Activated T-helper 1 cell treated with anti-CD3 and anti-CD28 coated beads, Interleukin-12 subunit alpha, Interleukin-12 subunit beta, Interleukin-2, Interleukin-4 antibody, amounts not matched to agents 30 ng/mL and 10 ng/mL and 1 ng/mL, durations not matched to agents 14 hours and 24 hours and 36 hours (primary cell): ENCODE results near the gene PDE4D. TPM values are rescaled to one million over a fixed set of nuclear protein-coding genes. Genes with fewer than 3 reads are reported as not detected.
"Not testable (repeated sequence)": the region's sequence is repeated elsewhere in the genome, so short reads cannot be mapped to it uniquely, and the experiment has no call there.

ENCODE experiments used
- DNase-seq: peaks from one replicate; pipeline ENCODE4 v3.0.0; 2021; ENCODE audit warnings: low spot score
- H3K27ac Mint-ChIP-seq: one replicate; pipeline ENCODE4 v1.8.0; 2021; ENCODE audit warnings: mild to moderate bottlenecking, mixed read lengths
- H3K27me3 Mint-ChIP-seq: one replicate; pipeline ENCODE4 v1.8.0; 2022; ENCODE audit warnings: mild to moderate bottlenecking, moderate library complexity, mixed read lengths; ENCODE audit not compliant: insufficient read depth
- H3K36me3 Mint-ChIP-seq: one replicate; pipeline ENCODE4 v1.8.0; 2021; ENCODE audit warnings: low read depth, mixed read lengths
- H3K4me1 Mint-ChIP-seq: one replicate; pipeline ENCODE4 v1.8.0; 2021; ENCODE audit warnings: low read depth, mixed read lengths
- H3K4me3 Mint-ChIP-seq: one replicate; pipeline ENCODE4 v1.8.0; 2021; ENCODE audit warnings: mild to moderate bottlenecking, moderate library complexity, mixed read lengths
- H3K9me3 Mint-ChIP-seq: one replicate; pipeline ENCODE4 v1.8.0; 2021; ENCODE audit warnings: mixed read lengths
- intact Hi-C: fragments of 100-400 bp; cut with micrococcal nuclease; formaldehyde crosslinking; loops from one replicate; pipeline ENCODE4 v1.15.1; 2024
- total RNA-seq: library from RNA; stranded (reverse); gene quantifications from 2 replicates; pipeline ENCODE4 v1.2.3, GENCODE V29; 2022

Gene PDE4D
- total RNA-seq, 1 donor from 2014 or later, result 50.6 TPM

DNA sequence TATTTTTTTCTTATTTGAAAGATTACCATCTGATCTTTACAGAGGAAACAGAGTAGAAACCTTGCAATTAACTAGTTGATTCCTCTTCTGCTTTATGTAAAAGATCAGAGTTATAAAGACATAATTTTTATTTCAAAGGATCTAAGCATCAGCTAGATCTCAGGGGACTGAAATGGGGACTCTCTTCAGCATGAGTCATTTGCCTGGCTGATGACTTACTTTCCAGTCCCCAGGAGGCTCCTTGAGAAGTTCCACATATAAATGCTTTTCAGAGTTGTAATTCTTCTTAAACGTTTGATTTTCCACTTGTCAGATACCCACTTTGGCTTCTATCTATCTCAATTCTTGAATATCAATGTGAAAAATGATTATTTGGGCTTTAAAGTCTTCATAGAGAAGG, 921.2 kb downstream of the PDE4D start:
- H3K4me1 Mint-ChIP-seq, result peaks cover 10% of the 10 kb centered on the region
- peaks cover under 1% of the 10 kb centered on the region for H3K27me3 Mint-ChIP-seq
- H3K27ac Mint-ChIP-seq, result no peak overlapping the region
- no peaks in the 10 kb centered on the region for H3K9me3 Mint-ChIP-seq
- peaks cover 39% of the 10 kb centered on the region for H3K36me3 Mint-ChIP-seq
- no peak for DNase-seq
- intact Hi-C loops, result no loop called here
- no peak overlapping the region for H3K4me3 Mint-ChIP-seq

GRCh38 chr5:58970766-58971165, 922.8 kb downstream of the PDE4D start:
- H3K27me3 Mint-ChIP-seq, result peaks cover 2% of the 10 kb centered on the region
- intact Hi-C loops, result no loop called here
- no peak overlapping the region for H3K27ac Mint-ChIP-seq
- H3K4me3 Mint-ChIP-seq, result no peak overlapping the region
- H3K4me1 Mint-ChIP-seq, result peaks cover 20% of the 10 kb centered on the region
- no peaks in the 10 kb centered on the region for H3K9me3 Mint-ChIP-seq
- peaks cover 25% of the 10 kb centered on the region for H3K36me3 Mint-ChIP-seq
- DNase-seq, result no peak

- intact Hi-C loops, result no loop called here
- H3K4me1 Mint-ChIP-seq, result peaks cover 20% of the 10 kb centered on the region
- H3K36me3 Mint-ChIP-seq, result peaks cover 19% of the 10 kb centered on the region
- no peak for DNase-seq
- no peak overlapping the region for H3K27ac Mint-ChIP-seq
- no peaks in the 10 kb centered on the region for H3K9me3 Mint-ChIP-seq
- H3K4me3 Mint-ChIP-seq, result no peak overlapping the region
- H3K27me3 Mint-ChIP-seq, result peaks cover 2% of the 10 kb centered on the region
These were observed 923.7 kb downstream of the PDE4D start for GRCh38 chr5:58969795-58970194.

- Mint-ChIP-seq H3K27me3 (peaks cover 2% of the 10 kb centered on the region), H3K4me3 (no peak overlapping the region), H3K36me3 (peaks cover 15% of the 10 kb centered on the region), H3K27ac (no peak overlapping the region), H3K4me1 (peaks cover 20% of the 10 kb centered on the region), H3K9me3 (no peaks in the 10 kb centered on the region)
- intact Hi-C loops, result no loop called here
- no peak for DNase-seq
These were observed 924.3 kb downstream of the PDE4D start for GRCh38 chr5:58969253-58969652.

DNA sequence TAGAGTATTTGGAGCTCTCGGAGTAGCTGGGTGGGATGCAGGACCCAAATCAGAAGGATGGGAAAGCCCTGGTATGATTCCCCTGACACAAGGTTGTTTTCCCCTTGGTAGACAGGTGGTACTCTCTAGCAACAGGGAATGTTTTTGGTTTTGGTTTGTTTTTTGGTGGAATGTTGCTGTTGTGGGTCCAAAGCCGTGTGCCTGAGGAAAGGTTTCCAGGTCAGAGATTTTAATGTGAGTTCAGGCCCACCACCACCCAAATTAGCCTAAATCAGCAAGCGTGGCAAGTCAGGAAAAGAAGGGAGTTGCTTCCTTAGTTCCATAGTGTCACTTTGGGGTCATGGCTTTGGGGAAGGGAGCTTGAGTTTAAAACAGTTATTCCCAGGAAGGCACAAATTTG, 925.2 kb downstream of the PDE4D start:
- Mint-ChIP-seq H3K27me3 (peaks cover 2% of the 10 kb centered on the region), H3K4me1 (peaks cover 20% of the 10 kb centered on the region), H3K27ac (no peak overlapping the region), H3K4me3 (no peak overlapping the region), H3K9me3 (no peaks in the 10 kb centered on the region), H3K36me3 (peaks cover 7% of the 10 kb centered on the region)
- DNase-seq, result no peak
- intact Hi-C loops, result no loop called here

GRCh38 chr5:58967597-58968281, 925.8 kb downstream of the PDE4D start:
- Mint-ChIP-seq H3K4me3 (no peak overlapping the region), H3K27me3 (peaks cover 2% of the 10 kb centered on the region), H3K4me1 (peaks cover 20% of the 10 kb centered on the region), H3K9me3 (no peaks in the 10 kb centered on the region), H3K36me3 (peaks cover 1% of the 10 kb centered on the region), H3K27ac (peak overlapping the region; percentile 4)
- intact Hi-C loops, result no loop called here
- DNase-seq, result no peak

DNA sequence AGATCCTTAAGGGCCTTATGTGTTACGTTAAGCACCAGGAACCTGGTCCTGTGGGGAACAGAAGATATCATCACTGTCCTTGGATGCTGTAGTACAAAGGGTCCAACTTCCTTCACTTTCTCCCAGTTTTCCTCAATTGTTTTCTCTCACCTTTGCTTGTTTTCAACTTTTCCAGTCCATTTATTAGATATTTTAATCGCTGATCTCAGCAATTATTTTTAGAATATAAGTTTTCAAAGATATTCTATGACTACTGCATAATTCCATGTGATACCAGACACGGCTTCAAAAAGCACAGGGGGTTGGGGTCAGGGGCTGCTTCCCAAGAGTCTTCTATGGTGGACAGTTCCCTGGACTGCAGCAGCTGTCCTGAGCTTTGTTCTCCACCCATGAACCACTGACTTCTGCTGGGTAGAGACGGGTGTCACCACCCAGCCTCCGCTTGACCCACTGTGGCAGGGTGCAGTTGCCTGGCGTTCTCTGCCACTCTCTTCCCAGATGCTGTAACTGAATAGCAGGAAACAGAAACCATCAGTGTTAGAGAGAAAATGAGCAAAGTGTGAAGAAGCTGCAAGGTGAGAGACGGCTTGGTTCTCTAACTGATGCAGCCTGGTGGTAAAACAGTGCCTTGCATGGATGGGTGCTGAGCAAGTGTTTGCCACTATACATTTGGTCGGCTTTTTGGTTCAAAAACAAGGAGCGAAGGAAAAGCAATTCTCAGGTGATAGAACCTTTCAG, 927.7 kb downstream of the PDE4D start:
- no peak overlapping the region for H3K27ac Mint-ChIP-seq
- no peak for DNase-seq
- intact Hi-C loops, result loop anchor here (1.0 kb wide), 1 partner anchor 79 kb away; no protein-coding TSS in a partner anchor

GRCh38 chr5:58963821-58964220, 929.7 kb downstream of the PDE4D start:
- Mint-ChIP-seq H3K27me3 (peaks cover 2% of the 10 kb centered on the region), H3K27ac (no peak overlapping the region), H3K4me1 (peaks cover 20% of the 10 kb centered on the region), H3K36me3 (no peaks in the 10 kb centered on the region), H3K9me3 (no peaks in the 10 kb centered on the region), H3K4me3 (no peak overlapping the region)
- intact Hi-C loops, result no loop called here
- no peak for DNase-seq

More for the DNA sequence above, 927.7 kb downstream of the PDE4D start:
- H3K9me3 Mint-ChIP-seq, result no peaks in the 10 kb centered on the region
- H3K4me3 Mint-ChIP-seq, result no peak overlapping the region
- H3K4me1 Mint-ChIP-seq, result peaks cover 20% of the 10 kb centered on the region
- peaks cover 2% of the 10 kb centered on the region for H3K27me3 Mint-ChIP-seq
- H3K36me3 Mint-ChIP-seq, result peaks cover 1% of the 10 kb centered on the region

- peaks cover 19% of the 10 kb centered on the region for H3K4me1 Mint-ChIP-seq
- H3K9me3 Mint-ChIP-seq, result no peaks in the 10 kb centered on the region
- H3K36me3 Mint-ChIP-seq, result no peaks in the 10 kb centered on the region
- DNase-seq, result no peak
- intact Hi-C loops, result no loop called here
- H3K27ac Mint-ChIP-seq, result no peak overlapping the region
- no peak overlapping the region for H3K4me3 Mint-ChIP-seq
- H3K27me3 Mint-ChIP-seq, result peaks cover 2% of the 10 kb centered on the region
These were observed 930.2 kb downstream of the PDE4D start for GRCh38 chr5:58963361-58963760.

DNA sequence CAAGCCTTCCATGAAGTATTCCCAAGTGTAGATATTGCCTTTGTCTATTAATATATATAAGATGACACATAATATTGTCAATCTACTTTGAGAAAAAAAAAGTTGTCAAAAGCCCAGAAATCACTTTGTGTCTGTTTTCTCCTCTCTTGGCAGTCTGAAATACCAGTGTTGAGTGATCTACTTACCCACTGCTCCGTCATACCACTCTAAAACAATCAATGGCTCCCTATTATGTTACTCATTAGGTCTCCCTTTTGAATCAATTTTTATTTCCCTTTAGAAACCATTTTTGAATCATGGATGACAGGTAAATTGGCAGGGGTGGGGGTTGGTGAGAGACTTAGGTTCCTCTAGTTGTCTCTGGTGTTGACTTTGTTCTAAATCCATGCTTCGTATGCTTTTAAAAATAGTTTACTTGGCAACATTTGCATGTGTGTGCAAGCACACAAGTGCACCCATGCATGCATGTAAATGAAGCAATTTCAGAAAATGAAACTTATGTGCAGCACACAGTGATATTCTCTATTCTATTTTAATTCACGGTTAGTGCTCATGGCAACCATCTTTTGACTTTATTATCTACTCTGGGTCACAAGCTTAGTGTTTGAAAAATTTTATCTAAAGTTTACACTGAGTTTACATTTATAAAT, 931.8 kb downstream of the PDE4D start:
- no peak for DNase-seq
- Mint-ChIP-seq H3K27ac (no peak overlapping the region), H3K36me3 (no peaks in the 10 kb centered on the region), H3K4me1 (peaks cover 4% of the 10 kb centered on the region), H3K9me3 (no peaks in the 10 kb centered on the region), H3K4me3 (no peak overlapping the region), H3K27me3 (no peaks in the 10 kb centered on the region)
- intact Hi-C loops, result no loop called here

GRCh38 chr5:58958701-58959100, 934.8 kb downstream of the PDE4D start:
- Mint-ChIP-seq H3K4me1 (no peaks in the 10 kb centered on the region), H3K9me3 (no peaks in the 10 kb centered on the region), H3K27ac (no peak overlapping the region), H3K27me3 (no peaks in the 10 kb centered on the region), H3K4me3 (no peak overlapping the region), H3K36me3 (no peaks in the 10 kb centered on the region)
- DNase-seq, result no peak
- intact Hi-C loops, result no loop called here

DNA sequence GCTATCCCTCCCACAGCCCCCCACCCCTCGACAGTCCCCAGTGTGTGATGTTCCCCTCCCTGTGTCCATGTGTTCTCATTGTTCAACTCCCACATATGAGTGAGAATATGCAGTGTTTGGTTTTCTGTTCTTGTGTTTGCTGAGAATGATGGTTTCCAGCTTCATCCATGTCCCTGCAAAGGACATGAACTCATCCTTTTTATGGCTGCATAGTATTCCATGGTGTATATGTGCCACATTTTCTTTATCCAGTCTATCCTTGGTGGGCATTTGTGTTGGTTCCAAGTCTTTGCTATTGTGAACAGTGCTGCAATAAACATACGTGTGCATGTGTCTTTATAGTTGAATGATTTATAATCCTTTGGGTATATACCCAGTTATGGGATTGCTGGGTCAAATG, 940.3 kb downstream of the PDE4D start:
- intact Hi-C loops, H3K4me3 Mint-ChIP-seq, H3K27ac Mint-ChIP-seq, H3K9me3 Mint-ChIP-seq, DNase-seq, H3K36me3 Mint-ChIP-seq, H3K4me1 Mint-ChIP-seq: not testable (repeated sequence)
- peaks cover 18% of the 10 kb centered on the region for H3K27me3 Mint-ChIP-seq

DNA sequence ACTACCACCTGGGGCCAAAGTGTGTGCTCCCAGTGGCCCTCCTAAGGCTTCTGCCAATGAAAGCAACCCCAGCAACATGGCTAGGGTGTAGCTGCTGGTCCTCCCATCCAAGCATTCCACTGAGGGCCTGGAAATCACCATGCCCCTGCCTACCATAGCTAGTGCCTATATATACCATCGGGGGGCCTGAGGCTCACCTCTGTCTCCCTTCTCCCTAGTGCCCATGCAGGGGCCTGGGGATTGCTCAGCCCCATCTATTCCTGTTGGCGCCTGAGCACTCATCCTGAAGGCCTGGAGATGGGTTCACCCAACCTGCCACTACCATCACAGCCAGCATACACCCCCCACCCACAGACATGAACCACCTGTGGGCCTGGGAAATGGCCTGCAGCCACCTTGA, 943.3 kb downstream of the PDE4D start:
- H3K9me3 Mint-ChIP-seq, result no peaks in the 10 kb centered on the region
- peaks cover 18% of the 10 kb centered on the region for H3K27me3 Mint-ChIP-seq
- DNase-seq, result no peak
- intact Hi-C loops, result no loop called here
- no peak overlapping the region for H3K27ac Mint-ChIP-seq
- no peaks in the 10 kb centered on the region for H3K36me3 Mint-ChIP-seq
- H3K4me1 Mint-ChIP-seq, result peaks cover 5% of the 10 kb centered on the region
- H3K4me3 Mint-ChIP-seq, result no peak overlapping the region
